ENCODE measurements around the gene NLRP5.

GRCh38 chr19:56106993-56107392 is 120.4 kb downstream of the NLRP5 start:
- no peak for TF ChIP-seq CTCF (IDR thresholded peaks at IDR 0.05; ENCODE audit: borderline replicate concordance, extremely low read depth, low read length, poor library complexity, severe bottlenecking)
- no peak for TF ChIP-seq EZH2 (IDR thresholded peaks at IDR 0.05; ENCODE audit: borderline replicate concordance, low read depth, low read length, severe bottlenecking)

Data from DND-41 (cell line).